Amygdala (tissue), 56 donors: ENCODE data around the gene CENPC.
A peak's percentile ranks its signal among the peaks of the same experiment; 100 is the strongest.
"Not testable (repeated sequence)": the region's sequence is repeated elsewhere in the genome, so short reads cannot be mapped to it uniquely, and the experiment has no call there.

Experiments
- DNase-seq, 56 donors: peaks; one replicate each; lab custom pipeline; 2025; lab: John Stamatoyannopoulos, UW

CENPC gene

GRCh38 chr4:67483868-67484602 is 61.3 kb downstream of the CENPC start:
- DNase-seq = no peak

- no peak for DNase-seq
Measured at GRCh38 chr4:67480810-67481209, 64.5 kb downstream of the CENPC start.

GRCh38 chr4:67475155-67475554 is 70.1 kb downstream of the CENPC start:
- no peak for DNase-seq

GRCh38 chr4:67470871-67471270 is 74.4 kb downstream of the CENPC start:
- DNase-seq = no peak

GRCh38 chr4:67468830-67469229 is 76.5 kb downstream of the CENPC start:
- no peak for DNase-seq

- no peak for DNase-seq
Measured at GRCh38 chr4:67466751-67467150, 78.6 kb downstream of the CENPC start.

GRCh38 chr4:67465763-67466052 is 79.6 kb downstream of the CENPC start:
- no peak for DNase-seq

- DNase-seq = peak in 1 of 56 donors; percentile 8
Measured at GRCh38 chr4:67465032-67465762, 80.1 kb downstream of the CENPC start.

- no peak for DNase-seq
Measured at GRCh38 chr4:67460574-67460973, 84.7 kb downstream of the CENPC start.

- no peak for DNase-seq
Measured at GRCh38 chr4:67459164-67459563, 86.1 kb downstream of the CENPC start.

GRCh38 chr4:67456577-67457196 is 88.6 kb downstream of the CENPC start:
- no peak for DNase-seq

- not testable (repeated sequence) for DNase-seq
Measured at GRCh38 chr4:67452846-67453205, 92.5 kb downstream of the CENPC start.

GRCh38 chr4:67452100-67452845 is 93.0 kb downstream of the CENPC start:
- no peak for DNase-seq

GRCh38 chr4:67451464-67451863 is 93.8 kb downstream of the CENPC start:
- DNase-seq = no peak

GRCh38 chr4:67448621-67449020 is 96.7 kb downstream of the CENPC start:
- no peak for DNase-seq

GRCh38 chr4:67447873-67448272 is 97.4 kb downstream of the CENPC start:
- DNase-seq = no peak

- no peak for DNase-seq
Measured at GRCh38 chr4:67446811-67447210, 98.5 kb downstream of the CENPC start.

- DNase-seq = not testable (repeated sequence)
Measured at GRCh38 chr4:67445881-67446280, 99.4 kb downstream of the CENPC start.

GRCh38 chr4:67438975-67439374 is 106.3 kb downstream of the CENPC start:
- DNase-seq = no peak

- no peak for DNase-seq
Measured at GRCh38 chr4:67437974-67438713, 107.2 kb downstream of the CENPC start.

GRCh38 chr4:67436742-67437141 is 108.6 kb downstream of the CENPC start:
- DNase-seq = no peak
